Stimulated activated CD8-positive, alpha-beta memory T cell treated with anti-CD3 and anti-CD28 coated beads, Interleukin-12 subunit alpha, Interleukin-12 subunit beta, amount 100 ng/mL, for 1 hour (primary cell): Measurements from ENCODE around the gene HLTF.
"Not testable (repeated sequence)": the region's sequence is repeated elsewhere in the genome, so short reads cannot be mapped to it uniquely, and the experiment has no call there.

Experiments
- DNase-seq: peaks from one replicate; pipeline ENCODE4 v3.0.0-alpha.2; 2020; ENCODE audit warnings: low read depth

HLTF gene

DNA sequence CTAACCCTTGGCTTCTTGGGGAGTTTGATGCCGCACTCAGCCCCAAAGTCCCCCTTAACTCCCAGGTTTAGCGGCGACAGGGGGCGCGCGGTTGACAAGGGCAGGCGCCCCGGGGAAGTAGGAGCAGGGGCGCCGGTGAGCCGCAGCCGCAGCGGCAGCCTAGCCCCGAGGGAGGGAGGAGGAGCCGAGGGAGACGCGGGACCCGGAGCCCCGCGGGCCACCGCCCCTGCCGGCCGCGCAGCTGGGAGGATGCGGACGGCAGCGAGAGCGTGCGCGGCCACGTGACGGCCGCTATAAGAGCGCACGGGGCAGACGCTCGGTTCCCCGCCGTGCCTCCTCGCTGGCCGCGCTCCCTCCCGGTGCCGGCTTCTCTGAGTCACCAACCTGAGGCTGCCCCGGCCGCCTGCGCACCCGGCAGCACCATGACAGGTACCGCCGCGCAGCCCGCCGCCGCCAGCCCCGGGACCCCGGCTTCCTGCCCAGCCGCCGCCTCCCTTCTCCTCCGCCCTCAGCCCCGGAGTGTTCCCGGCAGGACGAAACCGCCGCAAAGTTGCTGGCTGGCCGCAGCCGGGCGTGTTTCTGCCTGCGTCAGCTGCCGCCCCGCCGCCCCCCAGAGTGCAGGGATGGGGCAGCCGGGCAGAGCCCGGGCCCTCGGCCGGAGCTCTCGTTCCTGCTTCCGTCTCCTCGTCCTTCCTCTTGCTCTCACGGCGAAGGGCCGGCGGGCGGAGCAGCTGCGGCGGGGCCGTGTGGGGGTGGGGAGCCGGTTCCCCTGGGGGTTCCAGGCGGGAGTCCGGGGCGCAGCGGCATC, 94.9 kb downstream of the HLTF start, which contains the start of gene GYG1:
GYG1 (plus strand) TSS at position 322 of the 808 bp plus-strand sequence; CDS start at position 423, 101 bp downstream.
- DNase-seq: peak; percentile 60

- no peak for DNase-seq
These were observed 96.1 kb downstream of the HLTF start for GRCh38 chr3:148990236-148990635.

DNA sequence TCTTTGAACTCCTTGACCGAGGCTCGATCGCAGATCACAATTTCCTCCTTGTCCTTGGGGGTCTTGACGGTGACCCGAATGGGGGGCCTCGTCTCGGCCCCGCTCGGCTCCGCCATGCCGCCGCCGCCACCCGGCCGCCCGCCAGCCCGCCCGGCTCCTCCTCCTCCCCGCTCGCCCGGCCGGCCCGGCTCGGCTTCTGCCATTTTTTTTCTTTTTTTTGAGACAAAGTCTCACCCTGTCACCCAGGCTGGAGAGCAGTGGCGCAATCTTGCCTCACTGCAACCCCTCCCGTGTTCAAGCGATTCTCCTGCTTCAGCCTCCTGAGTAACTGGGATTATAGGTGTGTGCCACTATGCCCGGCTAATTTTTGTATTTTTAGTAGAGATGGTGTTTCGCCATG, 98.8 kb downstream of the HLTF start:
- DNase-seq: not testable (repeated sequence)

- DNase-seq: no peak
These were observed 105.1 kb downstream of the HLTF start for GRCh38 chr3:148981273-148981672.
